Left ventricle myocardium inferior (tissue), 1 donor: ENCODE data around the gene CIAO2A. TPM values are rescaled to one million over a fixed set of nuclear protein-coding genes. Genes with fewer than 3 reads are reported as not detected.
"Not testable (repeated sequence)": the region's sequence is repeated elsewhere in the genome, so short reads cannot be mapped to it uniquely, and the experiment has no call there.

Experiments used
- DNase-seq: peaks from one replicate; pipeline ENCODE4 v3.0.0-alpha.2; 2020
- H3K27ac ChIP-seq: fragments of 200-600 bp; replicated peaks from 2 replicates; pipeline ENCODE4 v1.8.0; 2021
- H3K27me3 ChIP-seq: fragments of 200-600 bp; 2 replicates; pipeline ENCODE4 v1.8.0; 2021; ENCODE audit warnings: low read depth
- H3K36me3 ChIP-seq: fragments of 200-600 bp; 2 replicates; pipeline ENCODE4 v1.8.0; 2021
- H3K4me1 ChIP-seq: fragments of 200-600 bp; 2 replicates; pipeline ENCODE4 v1.8.0; 2021
- H3K4me3 ChIP-seq: fragments of 200-600 bp; 2 replicates; pipeline ENCODE4 v1.8.0; 2021; ENCODE audit warnings: mild to moderate bottlenecking, moderate library complexity
- H3K9me3 ChIP-seq: fragments of 200-600 bp; replicated peaks from 2 replicates; pipeline ENCODE4 v1.8.0; 2021
- CTCF ChIP-seq: fragments of 200-600 bp; IDR thresholded peaks from 2 replicates; pipeline ENCODE4 v1.8.0; 2021; ENCODE audit warnings: antibody characterized with exemption, mild to moderate bottlenecking, borderline replicate concordance
- intact Hi-C: fragments of 100-400 bp; cut with micrococcal nuclease; formaldehyde crosslinking; loops from one replicate; pipeline ENCODE4 v1.11.0; 2022
- total RNA-seq: library from RNA; stranded (reverse); fragmentation: NEBNext Ultra II Directional; extraction: Animal tissue kit (Norgen Biotek cat#: 25700); gene quantifications from one replicate; pipeline ENCODE4 v1.2.1, GENCODE V29; 2021
- donor health status: DM: no; HTN: yes; CAD: no; lungs with severe emphysema.

The CIAO2A gene
- total RNA-seq, 1 donor from 2014 or later: 71.0 TPM

GRCh38 chr15:64066451-64066850 is 27.2 kb downstream of the CIAO2A start:
- H3K4me3 ChIP-seq: no peak overlapping the region
- H3K27ac ChIP-seq: no peak overlapping the region
- H3K27me3 ChIP-seq: no peaks in the 10 kb centered on the region
- no peak for TF ChIP-seq CTCF
- no peaks in the 10 kb centered on the region for H3K9me3 ChIP-seq
- intact Hi-C loops: loop anchor here (5.0 kb wide), 1 partner anchor 314 kb away; no protein-coding TSS in a partner anchor
- no peak for DNase-seq
- H3K36me3 ChIP-seq: peaks cover 1% of the 10 kb centered on the region
- peaks cover 26% of the 10 kb centered on the region for H3K4me1 ChIP-seq

- no peaks in the 10 kb centered on the region for H3K4me1 ChIP-seq
- H3K27me3 ChIP-seq: no peaks in the 10 kb centered on the region
- no peak for DNase-seq
- TF ChIP-seq CTCF: no peak
- H3K4me3 ChIP-seq: no peak overlapping the region
- intact Hi-C loops: no loop called here
- no peaks in the 10 kb centered on the region for H3K36me3 ChIP-seq
- no peak overlapping the region for H3K27ac ChIP-seq
- no peaks in the 10 kb centered on the region for H3K9me3 ChIP-seq
Observed at GRCh38 chr15:64060716-64061115, 32.9 kb downstream of the CIAO2A start.

GRCh38 chr15:64059104-64059503 is 34.5 kb downstream of the CIAO2A start:
- H3K4me3 ChIP-seq, intact Hi-C loops, H3K27me3 ChIP-seq, H3K36me3 ChIP-seq, H3K27ac ChIP-seq, DNase-seq, H3K4me1 ChIP-seq, H3K9me3 ChIP-seq: not testable (repeated sequence)

- H3K4me1 ChIP-seq: no peaks in the 10 kb centered on the region
- H3K27me3 ChIP-seq: no peaks in the 10 kb centered on the region
- intact Hi-C loops: no loop called here
- H3K36me3 ChIP-seq: no peaks in the 10 kb centered on the region
- H3K4me3 ChIP-seq: no peak overlapping the region
- no peak for TF ChIP-seq CTCF
- no peak overlapping the region for H3K27ac ChIP-seq
- H3K9me3 ChIP-seq: no peaks in the 10 kb centered on the region
- DNase-seq: no peak
Observed at GRCh38 chr15:64058279-64058678, 35.4 kb downstream of the CIAO2A start.

- H3K4me1 ChIP-seq, H3K27ac ChIP-seq, H3K27me3 ChIP-seq, intact Hi-C loops, H3K4me3 ChIP-seq, H3K36me3 ChIP-seq, DNase-seq, H3K9me3 ChIP-seq: not testable (repeated sequence)
Observed at GRCh38 chr15:64053674-64054073, 40.0 kb downstream of the CIAO2A start.

GRCh38 chr15:64052925-64053491 is 40.6 kb downstream of the CIAO2A start:
- intact Hi-C loops: no loop called here
- H3K36me3 ChIP-seq: no peaks in the 10 kb centered on the region
- no peaks in the 10 kb centered on the region for H3K9me3 ChIP-seq
- H3K4me3 ChIP-seq: no peak overlapping the region
- peaks cover 7% of the 10 kb centered on the region for H3K4me1 ChIP-seq
- H3K27ac ChIP-seq: no peak overlapping the region
- TF ChIP-seq CTCF: no peak
- no peak for DNase-seq
- no peaks in the 10 kb centered on the region for H3K27me3 ChIP-seq
